ENCODE results near the gene CCDC78.

The CCDC78 gene

DNA sequence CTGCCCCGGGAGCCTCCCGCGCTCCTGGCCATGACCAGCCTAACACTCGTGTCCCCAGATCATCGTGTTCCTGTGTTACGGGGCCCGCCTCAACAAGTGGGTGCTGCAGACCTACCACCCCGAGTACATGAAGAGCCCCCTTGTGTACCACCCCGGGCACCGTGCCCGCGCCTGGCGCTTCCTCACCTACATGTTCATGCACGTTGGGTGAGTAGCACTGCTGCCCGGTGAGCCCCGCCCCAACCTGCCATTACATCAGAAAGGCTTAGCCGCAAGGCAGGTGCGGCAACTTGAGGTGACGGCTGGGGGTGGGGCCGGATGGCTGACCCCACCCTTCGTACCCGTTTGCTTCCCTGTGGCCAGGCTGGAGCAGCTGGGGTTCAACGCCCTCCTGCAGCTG lies 49.3 kb downstream of the CCDC78 start:
- TF ChIP-seq TAF1 (IDR thresholded peaks at IDR 0.05; ENCODE audit: borderline replicate concordance, insufficient read depth, low read length) (no peak), POLR2AphosphoS5 (IDR thresholded peaks at IDR 0.05; ENCODE audit: low read depth, low read length) (no peak), SIN3A (IDR thresholded peaks at IDR 0.05; ENCODE audit: borderline replicate concordance, insufficient read depth, low read length) (no peak), FOXP2 (optimal IDR thresholded peaks at IDR 0.05; ENCODE audit: borderline replicate concordance, extremely low read depth, extremely low read length, insufficient read depth) (no peak)
- TF ChIP-seq, protein P1, sequence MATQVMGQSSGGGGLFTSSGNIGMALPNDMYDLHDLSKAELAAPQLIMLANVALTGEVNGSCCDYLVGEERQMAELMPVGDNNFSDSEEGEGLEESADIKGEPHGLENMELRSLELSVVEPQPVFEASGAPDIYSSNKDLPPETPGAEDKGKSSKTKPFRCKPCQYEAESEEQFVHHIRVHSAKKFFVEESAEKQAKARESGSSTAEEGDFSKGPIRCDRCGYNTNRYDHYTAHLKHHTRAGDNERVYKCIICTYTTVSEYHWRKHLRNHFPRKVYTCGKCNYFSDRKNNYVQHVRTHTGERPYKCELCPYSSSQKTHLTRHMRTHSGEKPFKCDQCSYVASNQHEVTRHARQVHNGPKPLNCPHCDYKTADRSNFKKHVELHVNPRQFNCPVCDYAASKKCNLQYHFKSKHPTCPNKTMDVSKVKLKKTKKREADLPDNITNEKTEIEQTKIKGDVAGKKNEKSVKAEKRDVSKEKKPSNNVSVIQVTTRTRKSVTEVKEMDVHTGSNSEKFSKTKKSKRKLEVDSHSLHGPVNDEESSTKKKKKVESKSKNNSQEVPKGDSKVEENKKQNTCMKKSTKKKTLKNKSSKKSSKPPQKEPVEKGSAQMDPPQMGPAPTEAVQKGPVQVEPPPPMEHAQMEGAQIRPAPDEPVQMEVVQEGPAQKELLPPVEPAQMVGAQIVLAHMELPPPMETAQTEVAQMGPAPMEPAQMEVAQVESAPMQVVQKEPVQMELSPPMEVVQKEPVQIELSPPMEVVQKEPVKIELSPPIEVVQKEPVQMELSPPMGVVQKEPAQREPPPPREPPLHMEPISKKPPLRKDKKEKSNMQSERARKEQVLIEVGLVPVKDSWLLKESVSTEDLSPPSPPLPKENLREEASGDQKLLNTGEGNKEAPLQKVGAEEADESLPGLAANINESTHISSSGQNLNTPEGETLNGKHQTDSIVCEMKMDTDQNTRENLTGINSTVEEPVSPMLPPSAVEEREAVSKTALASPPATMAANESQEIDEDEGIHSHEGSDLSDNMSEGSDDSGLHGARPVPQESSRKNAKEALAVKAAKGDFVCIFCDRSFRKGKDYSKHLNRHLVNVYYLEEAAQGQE (IDR thresholded peaks at IDR 0.05; ENCODE audit: insufficient read depth in 1 of 2, low read depth in 2 of 2, low read length in 2 of 2) = no peak

DNA sequence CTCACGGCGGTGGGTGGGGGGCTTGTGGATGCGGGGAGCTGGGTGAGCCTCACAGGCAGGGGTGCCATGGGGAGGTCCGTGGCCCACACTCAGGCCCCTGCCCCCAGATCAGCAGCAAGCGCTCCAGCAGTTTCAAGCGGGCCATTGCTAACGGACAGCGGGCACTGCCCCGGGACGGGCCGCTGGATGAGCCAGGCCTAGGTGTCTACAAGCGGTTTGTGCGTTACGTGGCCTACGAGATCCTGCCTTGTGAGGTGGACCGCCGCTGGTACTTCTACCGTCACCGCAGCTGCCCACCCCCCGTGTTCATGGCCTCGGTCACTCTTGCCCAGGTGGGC lies 49.7 kb downstream of the CCDC78 start:
- TF ChIP-seq TAF1 (IDR thresholded peaks at IDR 0.05; ENCODE audit: borderline replicate concordance, insufficient read depth, low read length) (no peak), FOXP2 (optimal IDR thresholded peaks at IDR 0.05; ENCODE audit: borderline replicate concordance, extremely low read depth, extremely low read length, insufficient read depth) (no peak)
- TF ChIP-seq, protein P1 (IDR thresholded peaks at IDR 0.05; ENCODE audit: insufficient read depth in 1 of 2, low read depth in 2 of 2, low read length in 2 of 2) = no peak

DNA sequence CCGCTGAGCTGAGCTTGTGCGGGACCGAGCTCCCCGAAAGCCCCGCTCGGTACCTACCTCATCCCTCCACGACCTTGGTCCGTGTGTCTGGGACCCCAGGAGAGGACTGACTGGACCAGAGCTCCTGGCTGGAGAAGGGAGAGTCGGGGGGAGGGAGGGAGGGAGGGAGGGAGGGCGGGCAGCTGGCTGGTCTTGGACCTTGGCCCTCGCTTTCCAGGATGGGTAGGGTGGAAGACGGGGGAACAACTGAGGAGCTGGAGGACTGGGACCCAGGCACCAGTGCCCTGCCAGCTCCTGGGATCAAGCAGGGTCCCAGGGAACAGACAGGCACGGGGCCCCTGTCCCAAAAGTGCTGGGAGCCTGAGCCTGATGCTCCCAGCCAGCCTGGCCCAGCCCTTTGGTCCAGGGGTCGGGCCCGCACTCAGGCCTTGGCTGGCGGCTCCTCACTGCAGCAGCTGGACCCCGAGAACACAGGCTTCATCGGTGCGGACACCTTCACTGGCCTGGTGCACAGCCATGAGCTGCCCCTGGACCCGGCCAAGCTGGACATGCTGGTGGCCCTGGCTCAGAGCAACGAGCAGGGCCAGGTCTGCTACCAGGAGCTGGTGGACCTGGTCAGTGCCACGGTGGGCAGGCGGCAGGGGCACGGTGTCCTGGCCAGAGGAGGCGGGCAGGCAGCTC lies 50.2 kb downstream of the CCDC78 start:
- no peak for TF ChIP-seq TAF1 (IDR thresholded peaks at IDR 0.05; ENCODE audit: borderline replicate concordance, insufficient read depth, low read length)
- TF ChIP-seq, protein P1 (IDR thresholded peaks at IDR 0.05; ENCODE audit: insufficient read depth in 1 of 2, low read depth in 2 of 2, low read length in 2 of 2) = no peak
- no peak for TF ChIP-seq SIN3A (IDR thresholded peaks at IDR 0.05; ENCODE audit: borderline replicate concordance, insufficient read depth, low read length)
- no peak for TF ChIP-seq FOXP2 (optimal IDR thresholded peaks at IDR 0.05; ENCODE audit: borderline replicate concordance, extremely low read depth, extremely low read length, insufficient read depth)
- TF ChIP-seq POLR2AphosphoS5 (IDR thresholded peaks at IDR 0.05; ENCODE audit: low read depth, low read length) = no peak

DNA sequence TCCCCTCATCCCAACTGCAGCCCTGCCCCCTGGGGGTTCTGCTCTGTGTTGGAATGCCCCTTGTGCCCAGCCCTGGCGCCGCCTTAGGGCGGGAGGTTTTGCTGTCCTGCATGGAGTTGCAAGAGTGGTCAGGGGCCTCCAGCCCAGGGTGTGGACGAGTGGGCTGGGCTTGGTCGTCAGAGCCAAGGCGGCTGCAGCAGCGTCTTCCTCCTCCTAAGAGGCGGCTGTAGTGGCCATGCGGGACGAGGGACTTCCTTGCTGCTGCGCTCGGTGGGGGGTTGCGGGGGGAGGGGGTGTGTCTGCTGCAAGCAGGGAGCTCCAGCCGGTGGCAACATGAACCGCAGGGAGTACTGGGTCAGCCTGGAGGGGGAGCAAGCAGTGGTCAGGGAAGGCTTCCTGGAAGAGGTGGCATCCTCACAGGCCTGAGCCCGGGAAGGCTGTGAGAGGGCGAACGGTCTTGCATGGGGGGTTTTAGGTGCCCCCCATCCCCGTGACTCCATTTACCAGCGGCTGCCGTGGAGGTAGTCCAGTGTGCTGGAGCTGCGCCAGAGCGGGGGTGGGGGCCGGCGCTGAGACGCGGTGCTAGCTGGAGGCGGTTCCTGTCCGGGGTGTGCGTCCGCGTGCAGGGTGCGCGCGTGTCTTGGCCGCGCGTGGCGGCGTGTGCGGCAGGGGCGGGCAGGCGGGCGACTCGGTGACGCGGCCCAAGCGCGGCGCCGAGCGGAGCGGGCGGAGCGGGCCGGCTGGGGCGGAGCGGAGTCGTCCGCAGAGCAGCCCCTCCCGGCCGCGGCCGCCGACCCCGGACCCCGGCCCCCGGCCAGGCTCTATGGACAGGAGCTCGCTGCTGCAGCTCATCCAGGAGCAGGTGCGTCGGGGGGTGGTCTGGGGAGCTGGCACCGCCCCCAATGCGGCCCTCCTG lies 51.0 kb downstream of the CCDC78 start, which contains the start of gene RHBDL1:
TSS of gene RHBDL1 (plus strand) at position 704 of the 916 bp plus-strand sequence. CDS start at position 824, 120 bp downstream.
- TF ChIP-seq TAF1 (IDR thresholded peaks at IDR 0.05; ENCODE audit: borderline replicate concordance, insufficient read depth, low read length) (no peak), POLR2AphosphoS5 (IDR thresholded peaks at IDR 0.05; ENCODE audit: low read depth, low read length) (no peak; the same call in 1 of the 2 replicates), SIN3A (IDR thresholded peaks at IDR 0.05; ENCODE audit: borderline replicate concordance, insufficient read depth, low read length) (no peak), FOXP2 (optimal IDR thresholded peaks at IDR 0.05; ENCODE audit: borderline replicate concordance, extremely low read depth, extremely low read length, insufficient read depth) (no peak)
- TF ChIP-seq, protein P1 (IDR thresholded peaks at IDR 0.05; ENCODE audit: insufficient read depth in 1 of 2, low read depth in 2 of 2, low read length in 2 of 2) = no peak
